Subcutaneous adipose tissue (tissue), 4 donors: ENCODE measurements around the gene TMEM269. TPM values are rescaled to one million over a fixed set of nuclear protein-coding genes. Genes with fewer than 3 reads are reported as not detected.

Source experiments
- total RNA-seq, 4 donors: library from RNA; depleted of rRNA; stranded (reverse); fragments of >200 nt; gene quantifications; one replicate each; pipeline ENCODE4 v1.1.0, GENCODE V29; 2016
- TF ChIP-seq, protein P1 (sequence below): fragments of 450-650 bp; IDR thresholded peaks from one replicate; pipeline ENCODE4 v1.5.1; 2016; ENCODE audit warnings: low read depth, mild to moderate bottlenecking, control low read depth, antibody characterized with exemption, moderate library complexity

Gene TMEM269
- total RNA-seq, 4 donors from 2014 or later = 0.51 TPM; not detected in 3

GRCh38 chr1:42748461-42749410 lies 36.1 kb upstream of the TMEM269 start:
- TF ChIP-seq, protein P1, sequence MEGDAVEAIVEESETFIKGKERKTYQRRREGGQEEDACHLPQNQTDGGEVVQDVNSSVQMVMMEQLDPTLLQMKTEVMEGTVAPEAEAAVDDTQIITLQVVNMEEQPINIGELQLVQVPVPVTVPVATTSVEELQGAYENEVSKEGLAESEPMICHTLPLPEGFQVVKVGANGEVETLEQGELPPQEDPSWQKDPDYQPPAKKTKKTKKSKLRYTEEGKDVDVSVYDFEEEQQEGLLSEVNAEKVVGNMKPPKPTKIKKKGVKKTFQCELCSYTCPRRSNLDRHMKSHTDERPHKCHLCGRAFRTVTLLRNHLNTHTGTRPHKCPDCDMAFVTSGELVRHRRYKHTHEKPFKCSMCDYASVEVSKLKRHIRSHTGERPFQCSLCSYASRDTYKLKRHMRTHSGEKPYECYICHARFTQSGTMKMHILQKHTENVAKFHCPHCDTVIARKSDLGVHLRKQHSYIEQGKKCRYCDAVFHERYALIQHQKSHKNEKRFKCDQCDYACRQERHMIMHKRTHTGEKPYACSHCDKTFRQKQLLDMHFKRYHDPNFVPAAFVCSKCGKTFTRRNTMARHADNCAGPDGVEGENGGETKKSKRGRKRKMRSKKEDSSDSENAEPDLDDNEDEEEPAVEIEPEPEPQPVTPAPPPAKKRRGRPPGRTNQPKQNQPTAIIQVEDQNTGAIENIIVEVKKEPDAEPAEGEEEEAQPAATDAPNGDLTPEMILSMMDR = no peak

DNA sequence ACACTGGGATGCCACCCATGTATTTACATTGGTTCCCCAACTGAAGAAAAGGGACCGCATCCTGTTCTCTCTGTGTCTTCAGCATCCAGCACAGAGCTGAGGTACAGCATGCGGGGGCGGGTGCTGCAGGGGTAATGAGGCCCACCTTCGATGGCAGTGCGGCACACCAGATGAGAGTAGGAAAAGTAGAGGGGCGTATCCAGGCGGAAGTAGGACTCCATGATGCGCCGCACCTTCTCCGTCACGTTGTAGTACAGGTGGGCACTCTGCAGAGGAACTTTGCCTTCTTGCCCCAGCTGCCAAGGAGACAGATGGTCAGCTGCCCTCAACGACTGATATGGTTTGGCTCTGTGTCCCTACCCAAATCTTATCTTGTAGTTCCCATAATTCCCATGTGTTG lies 34.8 kb upstream of the TMEM269 start:
- TF ChIP-seq, protein P1 = no peak

- TF ChIP-seq, protein P1 = no peak
These were observed 32.5 kb upstream of the TMEM269 start for GRCh38 chr1:42752284-42752683.

DNA sequence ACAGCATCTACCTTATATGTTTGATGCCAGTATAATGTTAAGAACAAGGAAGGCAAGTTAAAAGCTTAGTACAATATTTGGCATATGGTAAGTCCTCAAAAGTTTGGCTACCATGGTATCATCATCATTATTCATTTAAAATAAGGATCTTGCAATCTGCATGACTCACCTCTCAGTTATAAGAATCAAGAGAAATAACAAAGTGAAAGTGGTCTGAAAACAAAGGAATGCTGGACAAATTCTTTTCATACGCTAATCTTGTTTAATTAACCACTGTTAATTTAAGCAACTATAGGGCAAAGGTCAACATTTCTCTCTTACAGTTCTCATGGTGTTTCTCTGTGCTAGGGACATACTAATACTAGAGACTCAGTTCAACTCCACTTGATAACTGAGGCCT lies 31.7 kb upstream of the TMEM269 start:
- TF ChIP-seq, protein P1 = no peak

DNA sequence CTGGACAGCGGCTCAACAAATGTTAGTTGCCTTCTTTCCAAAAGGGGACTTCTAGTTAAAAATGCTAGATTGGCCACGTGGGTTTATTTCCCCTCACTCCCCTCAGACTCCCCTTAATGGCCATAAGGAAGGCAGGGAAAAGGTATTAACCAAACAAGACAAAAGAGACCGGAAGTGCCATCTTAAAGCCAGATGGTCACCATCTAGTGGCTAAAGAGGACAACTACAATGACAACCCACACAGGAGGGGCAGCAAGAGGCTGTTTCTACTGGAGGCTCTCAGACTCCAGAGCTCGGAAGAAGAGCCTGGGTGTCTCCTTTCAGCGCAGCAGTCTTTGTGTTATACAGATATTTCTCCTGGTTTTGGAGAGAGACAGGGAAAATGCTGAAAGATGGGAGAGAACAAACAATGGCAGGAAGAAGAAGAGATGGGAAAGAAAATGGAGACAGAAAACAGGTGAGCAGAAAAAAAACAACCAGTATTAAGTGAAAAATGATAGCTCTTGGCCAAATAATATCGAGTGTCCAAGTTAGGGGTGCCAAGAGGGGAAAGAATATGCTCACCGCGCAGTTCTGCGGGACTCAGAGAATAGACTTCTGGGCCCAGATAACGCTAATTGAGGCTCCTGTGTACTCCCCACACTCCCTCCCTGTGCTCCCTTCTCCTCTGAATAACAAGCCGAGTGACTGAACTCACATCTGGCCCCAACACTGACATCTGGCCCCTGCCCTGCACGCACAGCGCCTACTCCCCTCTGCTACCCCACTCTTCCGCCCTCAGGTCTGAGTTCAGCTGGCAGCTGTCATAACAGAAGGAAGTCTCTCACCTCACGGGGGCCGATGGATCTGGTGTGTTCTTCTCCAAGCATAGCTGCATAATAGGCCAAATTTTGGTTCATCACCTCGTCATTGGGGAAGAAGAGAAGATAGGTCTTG lies 27.6 kb upstream of the TMEM269 start:
- TF ChIP-seq, protein P1 = no peak

GRCh38 chr1:42757892-42758275 lies 26.9 kb upstream of the TMEM269 start:
- TF ChIP-seq, protein P1 = no peak

GRCh38 chr1:42758641-42759040 lies 26.1 kb upstream of the TMEM269 start:
- TF ChIP-seq, protein P1 = no peak
